H1 (cell line): Measurements from ENCODE around the gene AGPAT3. TPM values are rescaled to one million over a fixed set of nuclear protein-coding genes. Genes with fewer than 3 reads are reported as not detected.

Source experiments
- CTCF ChIA-PET: fragments of 300-600 bp; sonication (Branson Sonifier 250); formaldehyde crosslinking; loops from one replicate; lab custom pipeline; 2021; ENCODE audit not compliant: partially characterized antibody; lab: Charles Lee
- POLR2A ChIA-PET: fragments of 300-600 bp; sonication (Branson Sonifier 250); formaldehyde crosslinking; loops from one replicate; lab custom pipeline; 2021; ENCODE audit warnings: inconsistent platforms; ENCODE audit not compliant: partially characterized antibody; lab: Charles Lee
- DNase-seq, 2 experiments: peaks; one replicate each; pipeline versions ENCODE4 v3.0.0 to v3.0.0-alpha.2; 2010 to 2022; ENCODE audit warnings: low spot score in 2 of 2, low read depth in 1 of 2, mixed read lengths in 1 of 2
- FAIRE-seq: peaks from 2 replicates; lab custom pipeline; 2011; peaks lifted over from hg19 to GRCh38; lab: Jason Lieb, UNC
- H2AFZ ChIP-seq: 2 replicates; pipeline ENCODE4 v1.8.1; 2012; ENCODE audit warnings: low read length, inconsistent platforms
- H2AK5ac ChIP-seq: 2 replicates; pipeline ENCODE4 v1.6.1; 2013; ENCODE audit warnings: low read depth, low read length
- H2BK120ac ChIP-seq: replicated peaks from 2 replicates; pipeline ENCODE3; 2013; ENCODE audit warnings: low read depth, low read length, inconsistent platforms
- H2BK12ac ChIP-seq: 2 replicates; pipeline ENCODE4 v1.6.1; 2013; ENCODE audit warnings: low read depth, low read length
- H2BK15ac ChIP-seq: 2 replicates; pipeline ENCODE4 v1.6.1; 2013; ENCODE audit warnings: low read length
- H2BK20ac ChIP-seq: 2 replicates; pipeline ENCODE4 v1.6.1; 2013; ENCODE audit warnings: low read length
- H2BK5ac ChIP-seq: 2 replicates; pipeline ENCODE4 v1.6.1; 2013; ENCODE audit warnings: low read depth, low read length
- H3K14ac ChIP-seq: 2 replicates; pipeline ENCODE4 v1.6.1; 2013; ENCODE audit warnings: inconsistent platforms; ENCODE audit not compliant: insufficient read length
- H3K18ac ChIP-seq: 2 replicates; pipeline ENCODE4 v1.6.1; 2013; ENCODE audit warnings: low read length; ENCODE audit errors: extremely low read depth
- H3K23ac ChIP-seq: 2 replicates; pipeline ENCODE4 v1.6.1; 2013; ENCODE audit warnings: inconsistent platforms; ENCODE audit not compliant: insufficient read length
- H3K23me2 ChIP-seq: 2 replicates; pipeline ENCODE4 v1.6.1; 2013; ENCODE audit warnings: low read depth, low read length
- H3K27ac ChIP-seq: 2 replicates; pipeline ENCODE4 v1.6.1; 2011; ENCODE audit warnings: low read depth, low read length, inconsistent platforms
- H3K27me3 ChIP-seq, 4 experiments: replicated peaks in 1 of 4; 1 replicate in 1 of 4; 2 replicates in 3 of 4; pipeline versions ENCODE4 v1.6.1 to v1.8.1; 2011 to 2013; ENCODE audit warnings: low read length in 3 of 4, mild to moderate bottlenecking in 3 of 4, inconsistent platforms in 2 of 4, mixed read lengths in 2 of 4, moderate library complexity in 1 of 4; ENCODE audit not compliant: control insufficient read depth in 3 of 4, insufficient read depth in 3 of 4; ENCODE audit errors: extremely low read depth in 1 of 4
- H3K36me3 ChIP-seq, 4 experiments: 2 replicates each; pipeline versions ENCODE4 v1.6.1 to v1.8.1; 2011 to 2013; ENCODE audit warnings: mild to moderate bottlenecking in 4 of 4, low read length in 3 of 4, moderate library complexity in 2 of 4, control low read depth in 1 of 4, inconsistent platforms in 1 of 4; ENCODE audit not compliant: insufficient read depth in 4 of 4, control insufficient read depth in 2 of 4
- H3K4ac ChIP-seq: replicated peaks from 2 replicates; pipeline ENCODE3; 2013; ENCODE audit warnings: low read length, low read depth, mixed read lengths, inconsistent platforms; ENCODE audit not compliant: insufficient read length
- H3K4me1 ChIP-seq, 4 experiments: replicated peaks in 1 of 4; 1 replicate in 1 of 4; 2 replicates in 3 of 4; pipeline versions ENCODE4 v1.6.1 to v1.8.1; 2011 to 2013; ENCODE audit warnings: low read length in 3 of 4, inconsistent platforms in 2 of 4, mixed read lengths in 1 of 4; ENCODE audit not compliant: insufficient read depth in 4 of 4, control insufficient read depth in 3 of 4
- H3K4me2 ChIP-seq, 2 experiments: 2 replicates each; pipeline versions ENCODE4 v1.6.1 to v1.8.1; 2011 to 2013; ENCODE audit warnings: low read depth in 2 of 2, low read length in 2 of 2, control low read depth in 1 of 2, inconsistent platforms in 1 of 2, mild to moderate bottlenecking in 1 of 2; ENCODE audit not compliant: insufficient read depth in 1 of 2
- H3K4me3 ChIP-seq, 4 experiments: fragments of 200-600, 300-600 bp in 1 of 4; sonication (generic), shearing (Covaris generic), sonication (Bioruptor Twin) in 1 of 4; 2 replicates each; pipeline versions ENCODE4 v1.5.1 to v1.8.1; 2011 to 2016; ENCODE audit warnings: low read length in 4 of 4, low read depth in 3 of 4, control low read depth in 2 of 4, inconsistent platforms in 2 of 4, mild to moderate bottlenecking in 2 of 4, mixed read lengths in 1 of 4, moderate library complexity in 1 of 4; ENCODE audit not compliant: insufficient read depth in 2 of 4; ENCODE audit errors: extremely low read depth in 1 of 4
- H3K56ac ChIP-seq: replicated peaks from 2 replicates; pipeline ENCODE3; 2013; ENCODE audit warnings: low read depth, mild to moderate bottlenecking, mixed read lengths, low read length, inconsistent platforms; ENCODE audit not compliant: insufficient read length
- H3K79me1 ChIP-seq: 2 replicates; pipeline ENCODE4 v1.6.1; 2013; ENCODE audit warnings: low read depth, low read length, control low read depth
- H3K79me2 ChIP-seq, 2 experiments: 2 replicates each; pipeline versions ENCODE4 v1.6.1 to v1.8.1; 2012 to 2013; ENCODE audit warnings: low read length in 2 of 2, mild to moderate bottlenecking in 2 of 2, inconsistent platforms in 1 of 2; ENCODE audit not compliant: insufficient read depth in 2 of 2, control insufficient read depth in 1 of 2
- H3K9ac ChIP-seq, 4 experiments: replicated peaks in 1 of 4; 1 replicate in 1 of 4; 2 replicates in 3 of 4; pipeline versions ENCODE4 v1.6.1 to v1.8.1; 2011 to 2013; ENCODE audit warnings: low read depth in 3 of 4, low read length in 3 of 4, control low read depth in 2 of 4, mild to moderate bottlenecking in 2 of 4, moderate library complexity in 2 of 4, inconsistent platforms in 1 of 4; ENCODE audit errors: extremely low read depth in 1 of 4
- H3K9me3 ChIP-seq, 2 experiments: 2 replicates each; pipeline versions ENCODE4 v1.6.1 to v1.8.1; 2012 to 2013; ENCODE audit warnings: mild to moderate bottlenecking in 2 of 2, moderate library complexity in 2 of 2, control low read depth in 1 of 2, inconsistent platforms in 1 of 2, low read depth in 1 of 2, low read length in 1 of 2, mixed read lengths in 1 of 2; ENCODE audit not compliant: insufficient read depth in 2 of 2
- H4K20me1 ChIP-seq, 2 experiments: replicated peaks in 1 of 2; 2 replicates each; pipeline versions ENCODE3 to v1.8.1; 2011 to 2013; ENCODE audit warnings: inconsistent platforms in 2 of 2, low read length in 2 of 2, mild to moderate bottlenecking in 1 of 2; ENCODE audit not compliant: insufficient read depth in 2 of 2, control insufficient read depth in 1 of 2
- H4K5ac ChIP-seq: 2 replicates; pipeline ENCODE4 v1.6.1; 2013; ENCODE audit warnings: low read length, low read depth, mixed read lengths, inconsistent platforms; ENCODE audit not compliant: insufficient read length
- H4K8ac ChIP-seq: 2 replicates; pipeline ENCODE4 v1.8.0; 2013; ENCODE audit warnings: mild to moderate bottlenecking, moderate library complexity, low read length, inconsistent platforms; ENCODE audit not compliant: insufficient read depth; ENCODE audit errors: extremely low read depth
- H4K91ac ChIP-seq: replicated peaks from 2 replicates; pipeline ENCODE3; 2013; ENCODE audit warnings: low read length, mixed read lengths, inconsistent platforms; ENCODE audit not compliant: insufficient read length
- BACH1 ChIP-seq: IDR thresholded peaks from 2 replicates; pipeline ENCODE4 v1.6.1; 2012; ENCODE audit warnings: low read length, improper control_type of control experiment
- CEBPB ChIP-seq: IDR thresholded peaks from 2 replicates; pipeline ENCODE4 v1.6.1; 2012; ENCODE audit warnings: low read depth, low read length
- CHD2 ChIP-seq: IDR thresholded peaks from 2 replicates; pipeline ENCODE4 v1.6.1; 2012; ENCODE audit warnings: low read length, improper control_type of control experiment
- E2F6 ChIP-seq: IDR thresholded peaks from 2 replicates; pipeline ENCODE4 v1.6.1; 2012; ENCODE audit warnings: inconsistent platforms
- EZH2 ChIP-seq: fragments of 200-600 bp; sonication (generic); IDR thresholded peaks from 2 replicates; pipeline ENCODE4 v1.7.1; 2012; ENCODE audit warnings: low read depth, mild to moderate bottlenecking, moderate library complexity, low read length, inconsistent platforms; ENCODE audit not compliant: severe bottlenecking
- JUN ChIP-seq: IDR thresholded peaks from 2 replicates; pipeline ENCODE4 v1.6.1; 2011; ENCODE audit warnings: low read depth, mild to moderate bottlenecking, improper control_type of control experiment, low read length
- POLR2A ChIP-seq, 2 experiments: IDR thresholded peaks; 1 replicate in 1 of 2; 2 replicates in 1 of 2; pipeline ENCODE4 v1.6.1; 2011; ENCODE audit warnings: low read depth in 2 of 2, low read length in 2 of 2, mild to moderate bottlenecking in 2 of 2; ENCODE audit errors: control extremely low read depth in 1 of 2
- RBBP5 ChIP-seq: IDR thresholded peaks from 2 replicates; pipeline ENCODE4 v1.7.1; 2012; ENCODE audit warnings: low read depth, mild to moderate bottlenecking, inconsistent platforms, low read length, moderate library complexity, borderline replicate concordance
- RNF2 ChIP-seq: fragments of 200-900, 300-1000 bp; sonication (generic); IDR thresholded peaks from 2 replicates; pipeline ENCODE4 v1.7.1; 2016; ENCODE audit warnings: borderline replicate concordance, low read depth, mild to moderate bottlenecking, antibody characterized with exemption, low read length; ENCODE audit not compliant: poor library complexity, severe bottlenecking; ENCODE audit errors: missing control alignments
- RXRA ChIP-seq: IDR thresholded peaks from 2 replicates; pipeline ENCODE4 v1.6.1; 2011; ENCODE audit warnings: low read depth, mild to moderate bottlenecking, low read length, moderate library complexity; ENCODE audit not compliant: insufficient read depth
- SP1 ChIP-seq: IDR thresholded peaks from 2 replicates; pipeline ENCODE4 v1.6.1; 2011; ENCODE audit warnings: low read depth, low read length
- SP4 ChIP-seq: IDR thresholded peaks from 2 replicates; pipeline ENCODE4 v1.6.1; 2012; ENCODE audit warnings: low read length, inconsistent platforms
- SRF ChIP-seq: IDR thresholded peaks from 2 replicates; pipeline ENCODE4 v1.6.1; 2011; ENCODE audit warnings: mild to moderate bottlenecking, low read depth, low read length, moderate library complexity
- TCF12 ChIP-seq: IDR thresholded peaks from 2 replicates; pipeline ENCODE4 v1.6.1; 2011; ENCODE audit warnings: low read depth, mild to moderate bottlenecking, low read length
- WGBS, 2 experiments: shearing (Covaris generic) in 1 of 2; methylation state at CpG; one replicate each; pipeline versions ENCODE4 v1.1.6 to v1.1.7; 2013 to 2015; ENCODE audit warnings: low lambda C conversion rate in 2 of 2, mixed read lengths in 2 of 2, inconsistent platforms in 1 of 2, low coverage in 1 of 2, missing lambda C conversion rate in 1 of 2; ENCODE audit not compliant: insufficient replicate concordance in 2 of 2, insufficient coverage in 1 of 2, insufficient read length in 1 of 2; ENCODE audit errors: extremely low coverage in 1 of 2, missing lambda C conversion rate in 1 of 2; 5-methylcytosine and 5-hydroxymethylcytosine counted together
- polyA plus RNA-seq, 7 experiments: library from polyadenylated mRNA; depleted of rRNA in 3 of 7; stranded (reverse) in 5 of 7; unstranded in 2 of 7; fragments of >200 nt in 5 of 7; fragments of 200-250 nt in 2 of 7; gene quantifications; 1 replicate in 5 of 7; 2 replicates in 1 of 7; 4 replicates in 1 of 7; pipeline versions ENCODE4 v1.2.1 to v1.2.3, GENCODE V29; 2011 to 2013; ENCODE audit warnings: missing spikeins in 2 of 7, mixed read lengths in 2 of 7
- total RNA-seq: library from RNA; stranded (reverse); fragmentation: NEBNext Ultra II Directional; extraction: Animal tissue kit (Norgen Biotek cat#: 25700); gene quantifications from 2 replicates; pipeline ENCODE4 v1.2.1, GENCODE V29; 2021

The AGPAT3 gene
- total and polyA plus RNA-seq, 2 of the 8 experiments (the other 6 are each of a cell fraction or from before 2014, with no cell fraction given) = 5.8 to 7.3 TPM

- 91% methylated on average over 15 of the region's 20 CpGs; no CpG with 5 or more reads in 1 of the 2 experiments for WGBS, 2 experiments
- TF ChIP-seq JUN = no peak
- no peak for TF ChIP-seq BACH1
- no peak for TF ChIP-seq RNF2
- no peak for TF ChIP-seq TCF12
- no peak for TF ChIP-seq RBBP5
- TF ChIP-seq RXRA = no peak
- TF ChIP-seq SRF = no peak
- TF ChIP-seq CEBPB = no peak
- no peak for TF ChIP-seq SP4
- no peak for TF ChIP-seq E2F6
- no peak for TF ChIP-seq EZH2
- no peak for TF ChIP-seq SP1
- TF ChIP-seq CHD2 = no peak
- TF ChIP-seq POLR2A (IDR thresholded peaks at IDR 0.05; ENCODE audit: control extremely low read depth in 1 of 2, low read depth in 2 of 2, low read length in 2 of 2) = no peak
Measured at GRCh38 chr21:43926196-43926595, 61.2 kb downstream of the AGPAT3 start.

More at GRCh38 chr21:43926196-43926595, 61.2 kb downstream of the AGPAT3 start:
- Histone ChIP-seq H3K4me3 (no peak overlapping the region), H2AFZ (no peak overlapping the region), H3K9me3 (no peaks in the 10 kb centered on the region), H4K20me1 (no peaks in the 10 kb centered on the region), H3K14ac (no peak overlapping the region), H2BK12ac (peak overlapping the region; percentile 84; the same call in 1 of the 2 replicates), H3K27ac (no peak overlapping the region), H3K4me2 (no peak overlapping the region), H3K18ac (no peak overlapping the region; the same call in none of the 2 replicates), H3K27me3 (peaks cover 0 to 4% (median 0%) of the 10 kb centered on the region in 4 experiments; a peak in 2 of 7 replicates), H3K36me3 (no peaks in the 10 kb centered on the region; a peak in 1 of 8 replicates), H4K91ac (peak overlapping the region; percentile 55), H3K4ac (no peak overlapping the region), H4K8ac (no peak overlapping the region), H2AK5ac (no peak overlapping the region), H2BK5ac (no peak overlapping the region), H3K4me1 (peaks cover 0 to 18% (median 9%) of the 10 kb centered on the region in 4 experiments; a peak in 6 of 7 replicates), H3K79me1 (peaks cover 2% of the 10 kb centered on the region; the same call in 1 of the 2 replicates), H3K9ac (no peak overlapping the region; a peak in 1 of 7 replicates), H3K79me2 (no peaks in the 10 kb centered on the region), H2BK120ac (no peak overlapping the region), H3K23ac (no peak overlapping the region), H2BK15ac (no peak overlapping the region), H3K56ac (no peak overlapping the region), H3K23me2 (no peaks in the 10 kb centered on the region), H4K5ac (peak overlapping the region; percentile 12), H2BK20ac (no peak overlapping the region)
- ChIA-PET CTCF (interaction anchor here (0.6 to 13.7 kb wide), 3 partner anchors 11 to 116 kb away, joined by 3 to 188 read pairs (median 5); no protein-coding TSS in a partner anchor), POLR2A (no interaction called here)
- FAIRE-seq (no peak), DNase-seq (no peak)
